OCI-LY3 (cell line): ENCODE measurements around the gene ZNF641.

Experiments used
- H2AFZ ChIP-seq: fragments of 200-600, 300-600 bp; shearing (Covaris generic); 2 replicates; pipeline ENCODE4 v1.6.0; 2014; ENCODE audit warnings: antibody characterized with exemption, low read depth, low read length
- H3K27ac ChIP-seq: fragments of 200-600, 300-600 bp; sonication (generic); 2 replicates; pipeline ENCODE4 v1.5.1; 2014; ENCODE audit warnings: mild to moderate bottlenecking, low read length, moderate library complexity, mixed read lengths
- H3K27me3 ChIP-seq: fragments of 200-600, 300-600 bp; sonication (generic); 2 replicates; pipeline ENCODE4 v1.6.1; 2014; ENCODE audit warnings: low read depth, low read length, mixed read lengths
- H3K36me3 ChIP-seq: fragments of 200-600, 300-600 bp; sonication (generic); replicated peaks from 2 replicates; pipeline ENCODE3; 2014; ENCODE audit warnings: low read depth, low read length, mixed read lengths
- H3K4me1 ChIP-seq: fragments of 300-600, 200-600 bp; sonication (generic); 2 replicates; pipeline ENCODE4 v1.6.1; 2014; ENCODE audit warnings: low read length, mixed read lengths
- H3K4me2 ChIP-seq: fragments of 200-600, 300-600 bp; sonication (generic); 2 replicates; pipeline ENCODE4 v1.6.1; 2014; ENCODE audit warnings: low read length, mixed read lengths
- H3K4me3 ChIP-seq: fragments of 300-600, 200-600 bp; sonication (generic); 2 replicates; pipeline ENCODE4 v1.5.1; 2014; ENCODE audit warnings: antibody characterized with exemption, mild to moderate bottlenecking, low read length, moderate library complexity
- H3K79me2 ChIP-seq: fragments of 300-600, 200-600 bp; shearing (Covaris generic); 2 replicates; pipeline ENCODE4 v1.6.1; 2014; ENCODE audit warnings: mild to moderate bottlenecking, low read length, mixed read lengths
- H3K9ac ChIP-seq: fragments of 300-600, 200-600 bp; shearing (Covaris generic); 2 replicates; pipeline ENCODE4 v1.6.0; 2014; ENCODE audit warnings: mild to moderate bottlenecking, low read length, moderate library complexity
- H3K9me3 ChIP-seq: fragments of 200-600, 300-600 bp; shearing (Covaris generic); 2 replicates; pipeline ENCODE4 v1.6.1; 2014; ENCODE audit warnings: low read length, mixed read lengths; ENCODE audit not compliant: insufficient read depth
- H4K20me1 ChIP-seq: fragments of 200-600, 300-600 bp; sonication (generic); 2 replicates; pipeline ENCODE4 v1.6.1; 2016; ENCODE audit warnings: low read length, mixed read lengths; ENCODE audit not compliant: insufficient read depth
- EZH2phosphoT487 ChIP-seq: fragments of 200-600 bp; shearing (Covaris generic); IDR thresholded peaks from 2 replicates; pipeline ENCODE4 v1.6.1; 2018; ENCODE audit warnings: antibody characterized with exemption, mixed run types, low read depth
- TF ChIP-seq, protein P1 (sequence below): fragments of 200-600, 300-600 bp; sonication (generic); IDR thresholded peaks from 2 replicates; pipeline ENCODE4 v1.5.1; 2014; ENCODE audit warnings: antibody characterized with exemption, low read length, low read depth

The ZNF641 gene

DNA sequence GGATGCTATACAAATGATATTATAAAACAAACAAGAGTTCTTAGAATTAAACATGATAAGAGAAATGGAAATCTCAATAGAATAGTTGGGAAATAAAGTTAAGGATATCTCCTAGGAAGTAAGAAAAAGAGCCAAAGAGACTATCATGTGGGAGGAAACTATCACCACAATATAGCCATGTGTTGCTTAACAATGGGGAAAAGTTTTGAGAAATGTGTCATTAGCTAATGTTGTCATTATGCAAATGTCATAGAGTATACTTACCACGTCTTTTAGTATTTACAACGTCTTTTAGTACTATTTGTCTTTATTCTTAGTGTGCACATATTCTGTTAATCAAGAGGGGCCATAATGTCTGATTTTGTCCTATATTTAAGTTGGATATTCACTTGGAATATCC is 58.7 kb downstream of the ZNF641 start:
- Histone ChIP-seq H3K27me3 (no peaks in the 10 kb centered on the region; the same call in 1 of the 2 replicates), H3K9me3 (no peaks in the 10 kb centered on the region), H3K79me2 (no peaks in the 10 kb centered on the region), H4K20me1 (no peaks in the 10 kb centered on the region), H3K4me1 (peaks cover 11% of the 10 kb centered on the region), H3K9ac (no peak overlapping the region), H3K27ac (no peak overlapping the region), H2AFZ (no peak overlapping the region), H3K36me3 (no peaks in the 10 kb centered on the region), H3K4me2 (no peak overlapping the region), H3K4me3 (no peak overlapping the region)
- no peak for TF ChIP-seq EZH2phosphoT487
- TF ChIP-seq, protein P1, sequence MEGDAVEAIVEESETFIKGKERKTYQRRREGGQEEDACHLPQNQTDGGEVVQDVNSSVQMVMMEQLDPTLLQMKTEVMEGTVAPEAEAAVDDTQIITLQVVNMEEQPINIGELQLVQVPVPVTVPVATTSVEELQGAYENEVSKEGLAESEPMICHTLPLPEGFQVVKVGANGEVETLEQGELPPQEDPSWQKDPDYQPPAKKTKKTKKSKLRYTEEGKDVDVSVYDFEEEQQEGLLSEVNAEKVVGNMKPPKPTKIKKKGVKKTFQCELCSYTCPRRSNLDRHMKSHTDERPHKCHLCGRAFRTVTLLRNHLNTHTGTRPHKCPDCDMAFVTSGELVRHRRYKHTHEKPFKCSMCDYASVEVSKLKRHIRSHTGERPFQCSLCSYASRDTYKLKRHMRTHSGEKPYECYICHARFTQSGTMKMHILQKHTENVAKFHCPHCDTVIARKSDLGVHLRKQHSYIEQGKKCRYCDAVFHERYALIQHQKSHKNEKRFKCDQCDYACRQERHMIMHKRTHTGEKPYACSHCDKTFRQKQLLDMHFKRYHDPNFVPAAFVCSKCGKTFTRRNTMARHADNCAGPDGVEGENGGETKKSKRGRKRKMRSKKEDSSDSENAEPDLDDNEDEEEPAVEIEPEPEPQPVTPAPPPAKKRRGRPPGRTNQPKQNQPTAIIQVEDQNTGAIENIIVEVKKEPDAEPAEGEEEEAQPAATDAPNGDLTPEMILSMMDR = no peak

DNA sequence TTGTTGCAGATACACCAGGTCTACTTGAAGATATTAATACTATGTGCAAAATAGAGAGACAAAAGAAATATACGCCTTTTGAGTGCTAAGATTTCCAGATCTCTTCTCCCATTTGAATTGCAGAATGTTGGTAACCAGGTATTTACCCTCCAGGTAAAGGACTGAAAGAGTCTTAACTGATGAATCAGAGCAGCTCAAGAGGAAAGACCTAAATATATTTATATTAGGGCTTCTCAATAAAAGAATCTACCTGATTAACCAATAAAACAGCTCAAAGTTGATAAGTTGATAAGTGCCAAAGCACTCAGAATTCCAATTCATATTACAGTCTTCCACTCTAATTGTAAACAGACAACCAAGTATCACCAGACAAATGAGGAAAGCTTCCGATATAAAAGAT is 59.2 kb downstream of the ZNF641 start:
- no peaks in the 10 kb centered on the region; the same call in 1 of the 2 replicates for H3K27me3 ChIP-seq
- no peak overlapping the region for H2AFZ ChIP-seq
- H4K20me1 ChIP-seq = no peaks in the 10 kb centered on the region
- no peaks in the 10 kb centered on the region for H3K36me3 ChIP-seq
- no peaks in the 10 kb centered on the region for H3K79me2 ChIP-seq
- no peak overlapping the region for H3K9ac ChIP-seq
- no peaks in the 10 kb centered on the region for H3K9me3 ChIP-seq
- H3K27ac ChIP-seq = no peak overlapping the region
- no peak overlapping the region for H3K4me2 ChIP-seq
- TF ChIP-seq, protein P1 = no peak
- no peak for TF ChIP-seq EZH2phosphoT487
- H3K4me1 ChIP-seq = peaks cover 11% of the 10 kb centered on the region
- no peak overlapping the region for H3K4me3 ChIP-seq

DNA sequence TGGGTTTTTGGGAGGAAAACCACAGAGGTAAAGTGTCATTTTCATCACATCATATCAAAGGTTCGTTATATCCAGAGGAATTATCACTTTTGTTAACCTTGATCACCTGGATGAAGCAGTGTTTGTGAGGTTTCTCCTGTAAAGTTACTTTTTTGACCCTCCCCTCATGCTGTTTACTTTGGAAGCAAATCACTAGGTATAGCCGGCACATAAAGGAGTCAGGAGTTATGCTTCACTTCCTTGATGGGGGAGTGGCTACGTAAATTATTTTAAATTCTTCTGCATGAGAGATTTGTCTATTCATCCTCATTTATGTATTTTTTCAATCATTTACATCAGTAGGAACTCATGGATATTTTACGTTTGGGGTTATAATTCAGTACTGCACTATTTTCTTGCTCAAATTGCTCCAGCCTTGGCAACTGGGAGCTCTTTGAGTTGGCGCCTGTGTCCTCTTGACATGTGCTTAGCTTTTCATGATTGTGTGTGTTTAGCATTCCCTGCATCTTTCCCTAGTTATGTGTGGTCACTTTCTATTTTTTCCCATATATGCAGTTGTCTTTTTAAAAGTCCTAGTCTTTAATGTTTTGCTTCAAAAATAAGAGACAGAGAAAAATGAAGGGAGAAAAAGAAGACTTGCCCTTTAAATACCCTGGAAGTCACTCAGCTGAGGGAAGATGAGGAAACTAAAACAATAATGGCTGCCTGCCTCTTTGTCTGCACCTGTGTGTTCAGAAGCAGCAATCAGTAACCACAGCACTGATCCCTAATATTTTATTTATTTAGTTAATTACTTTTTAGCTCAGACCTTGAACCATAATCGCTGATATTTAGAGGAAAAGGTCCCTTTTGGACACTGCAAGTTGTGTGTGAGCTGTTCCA is 62.1 kb downstream of the ZNF641 start:
- no peaks in the 10 kb centered on the region for H3K79me2 ChIP-seq
- H3K36me3 ChIP-seq = no peaks in the 10 kb centered on the region
- no peaks in the 10 kb centered on the region; the same call in 1 of the 2 replicates for H3K27me3 ChIP-seq
- no peak overlapping the region for H2AFZ ChIP-seq
- no peaks in the 10 kb centered on the region for H3K9me3 ChIP-seq
- H3K9ac ChIP-seq = no peak overlapping the region
- no peak overlapping the region for H3K27ac ChIP-seq
- H3K4me1 ChIP-seq = no peaks in the 10 kb centered on the region
- no peaks in the 10 kb centered on the region for H4K20me1 ChIP-seq
- no peak overlapping the region for H3K4me3 ChIP-seq
- H3K4me2 ChIP-seq = no peak overlapping the region
- TF ChIP-seq, protein P1 = no peak
- no peak for TF ChIP-seq EZH2phosphoT487
